ENCODE measurements around the gene THSD7A.

DNA sequence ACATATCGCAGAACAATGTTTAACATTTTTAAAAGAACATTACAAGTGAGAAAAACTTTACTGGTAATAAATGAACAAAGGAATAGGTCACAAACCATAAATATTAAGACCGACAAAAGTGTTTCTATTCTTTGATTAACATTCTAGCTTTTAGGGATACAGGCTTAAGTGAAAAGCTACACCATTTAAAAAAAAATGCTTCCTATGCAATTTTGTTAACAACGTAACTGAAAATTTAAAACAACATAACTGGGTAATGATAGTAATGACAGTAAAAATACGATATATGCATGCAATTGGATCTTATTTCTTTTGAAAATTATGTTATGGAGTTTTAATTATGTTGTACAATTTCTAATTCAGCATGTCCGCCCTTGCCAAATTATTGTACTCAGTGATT, 49.7 kb upstream of the THSD7A start:
- TF ChIP-seq YY1 (IDR thresholded peaks at IDR 0.05; ENCODE audit: borderline replicate concordance in 1 of 3, control insufficient read depth in 1 of 3, extremely low read depth in 1 of 3, insufficient read depth in 3 of 3, insufficient read length in 1 of 3, insufficient replicate concordance in 2 of 3, low read depth in 1 of 3, low read length in 2 of 3), result no peak
- TF ChIP-seq FOXP4 (CRISPR knock-in tag; IDR thresholded peaks at IDR 0.05; ENCODE audit: borderline replicate concordance), result no peak
- no peak for TF ChIP-seq POLR2AphosphoS5 (IDR thresholded peaks at IDR 0.05; ENCODE audit: control insufficient read depth, insufficient read depth, low read depth, low read length)
- TF ChIP-seq PHB2 (IDR thresholded peaks at IDR 0.05; ENCODE audit: low read depth), result no peak
- TF ChIP-seq ELF1 (tag; IDR thresholded peaks at IDR 0.05), result no peak
- TF ChIP-seq RFX5 (IDR thresholded peaks at IDR 0.05; ENCODE audit: low read depth, low read length), result no peak
- TF ChIP-seq, protein P1, sequence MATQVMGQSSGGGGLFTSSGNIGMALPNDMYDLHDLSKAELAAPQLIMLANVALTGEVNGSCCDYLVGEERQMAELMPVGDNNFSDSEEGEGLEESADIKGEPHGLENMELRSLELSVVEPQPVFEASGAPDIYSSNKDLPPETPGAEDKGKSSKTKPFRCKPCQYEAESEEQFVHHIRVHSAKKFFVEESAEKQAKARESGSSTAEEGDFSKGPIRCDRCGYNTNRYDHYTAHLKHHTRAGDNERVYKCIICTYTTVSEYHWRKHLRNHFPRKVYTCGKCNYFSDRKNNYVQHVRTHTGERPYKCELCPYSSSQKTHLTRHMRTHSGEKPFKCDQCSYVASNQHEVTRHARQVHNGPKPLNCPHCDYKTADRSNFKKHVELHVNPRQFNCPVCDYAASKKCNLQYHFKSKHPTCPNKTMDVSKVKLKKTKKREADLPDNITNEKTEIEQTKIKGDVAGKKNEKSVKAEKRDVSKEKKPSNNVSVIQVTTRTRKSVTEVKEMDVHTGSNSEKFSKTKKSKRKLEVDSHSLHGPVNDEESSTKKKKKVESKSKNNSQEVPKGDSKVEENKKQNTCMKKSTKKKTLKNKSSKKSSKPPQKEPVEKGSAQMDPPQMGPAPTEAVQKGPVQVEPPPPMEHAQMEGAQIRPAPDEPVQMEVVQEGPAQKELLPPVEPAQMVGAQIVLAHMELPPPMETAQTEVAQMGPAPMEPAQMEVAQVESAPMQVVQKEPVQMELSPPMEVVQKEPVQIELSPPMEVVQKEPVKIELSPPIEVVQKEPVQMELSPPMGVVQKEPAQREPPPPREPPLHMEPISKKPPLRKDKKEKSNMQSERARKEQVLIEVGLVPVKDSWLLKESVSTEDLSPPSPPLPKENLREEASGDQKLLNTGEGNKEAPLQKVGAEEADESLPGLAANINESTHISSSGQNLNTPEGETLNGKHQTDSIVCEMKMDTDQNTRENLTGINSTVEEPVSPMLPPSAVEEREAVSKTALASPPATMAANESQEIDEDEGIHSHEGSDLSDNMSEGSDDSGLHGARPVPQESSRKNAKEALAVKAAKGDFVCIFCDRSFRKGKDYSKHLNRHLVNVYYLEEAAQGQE (IDR thresholded peaks at IDR 0.05; ENCODE audit: borderline replicate concordance), result no peak
- TF ChIP-seq, protein P1 (CRISPR knock-in tag; IDR thresholded peaks at IDR 0.05; ENCODE audit: low read depth), result no peak
- no peak for TF ChIP-seq RBM39 (optimal IDR thresholded peaks at IDR 0.05; ENCODE audit: low read depth, low read length)
- TF ChIP-seq, protein P2, sequence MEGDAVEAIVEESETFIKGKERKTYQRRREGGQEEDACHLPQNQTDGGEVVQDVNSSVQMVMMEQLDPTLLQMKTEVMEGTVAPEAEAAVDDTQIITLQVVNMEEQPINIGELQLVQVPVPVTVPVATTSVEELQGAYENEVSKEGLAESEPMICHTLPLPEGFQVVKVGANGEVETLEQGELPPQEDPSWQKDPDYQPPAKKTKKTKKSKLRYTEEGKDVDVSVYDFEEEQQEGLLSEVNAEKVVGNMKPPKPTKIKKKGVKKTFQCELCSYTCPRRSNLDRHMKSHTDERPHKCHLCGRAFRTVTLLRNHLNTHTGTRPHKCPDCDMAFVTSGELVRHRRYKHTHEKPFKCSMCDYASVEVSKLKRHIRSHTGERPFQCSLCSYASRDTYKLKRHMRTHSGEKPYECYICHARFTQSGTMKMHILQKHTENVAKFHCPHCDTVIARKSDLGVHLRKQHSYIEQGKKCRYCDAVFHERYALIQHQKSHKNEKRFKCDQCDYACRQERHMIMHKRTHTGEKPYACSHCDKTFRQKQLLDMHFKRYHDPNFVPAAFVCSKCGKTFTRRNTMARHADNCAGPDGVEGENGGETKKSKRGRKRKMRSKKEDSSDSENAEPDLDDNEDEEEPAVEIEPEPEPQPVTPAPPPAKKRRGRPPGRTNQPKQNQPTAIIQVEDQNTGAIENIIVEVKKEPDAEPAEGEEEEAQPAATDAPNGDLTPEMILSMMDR (IDR thresholded peaks at IDR 0.05 in 2 of 3, conservative IDR thresholded peaks at IDR 0.05 in 1 of 3; ENCODE audit: insufficient read depth in 2 of 3, low read depth in 1 of 3, low read length in 3 of 3), result no peak
- no peak for TF ChIP-seq NFIC (IDR thresholded peaks at IDR 0.05)
- TF ChIP-seq ZNF512 (tag; IDR thresholded peaks at IDR 0.05), result no peak
- TF ChIP-seq FOXM1 (IDR thresholded peaks at IDR 0.05; ENCODE audit: low read depth), result no peak
- TF ChIP-seq FOXM1 (CRISPR knock-in tag; IDR thresholded peaks at IDR 0.05; ENCODE audit: low read depth), result no peak
- no peak for TF ChIP-seq SMARCC2 (IDR thresholded peaks at IDR 0.05; ENCODE audit: low read depth)
